Gastrocnemius medialis (tissue), 4 donors: ENCODE data around the gene GGT1.
"Not testable (repeated sequence)": the region's sequence is repeated elsewhere in the genome, so short reads cannot be mapped to it uniquely, and the experiment has no call there.

Experiments
- POLR2A ChIP-seq, 2 donors: fragments of 450-650 bp; IDR thresholded peaks; one replicate each; pipeline ENCODE4 v1.6.1; 2017; ENCODE audit warnings: antibody characterized with exemption in 2 of 2, mild to moderate bottlenecking in 2 of 2, moderate library complexity in 2 of 2
- TF ChIP-seq, protein P1 (sequence below), 5 experiments: fragments of 450-650 bp in 3 of 5; fragments of 200-600 bp in 2 of 5; sonication (generic) in 2 of 5; IDR thresholded peaks in 4 of 5; conservative IDR thresholded peaks in 1 of 5; 1 replicate in 4 of 5; 2 replicates in 1 of 5; pipeline ENCODE4 v1.5.1; 2016 to 2019; ENCODE audit warnings: antibody characterized with exemption in 5 of 5, mild to moderate bottlenecking in 3 of 5, moderate library complexity in 3 of 5

DNA sequence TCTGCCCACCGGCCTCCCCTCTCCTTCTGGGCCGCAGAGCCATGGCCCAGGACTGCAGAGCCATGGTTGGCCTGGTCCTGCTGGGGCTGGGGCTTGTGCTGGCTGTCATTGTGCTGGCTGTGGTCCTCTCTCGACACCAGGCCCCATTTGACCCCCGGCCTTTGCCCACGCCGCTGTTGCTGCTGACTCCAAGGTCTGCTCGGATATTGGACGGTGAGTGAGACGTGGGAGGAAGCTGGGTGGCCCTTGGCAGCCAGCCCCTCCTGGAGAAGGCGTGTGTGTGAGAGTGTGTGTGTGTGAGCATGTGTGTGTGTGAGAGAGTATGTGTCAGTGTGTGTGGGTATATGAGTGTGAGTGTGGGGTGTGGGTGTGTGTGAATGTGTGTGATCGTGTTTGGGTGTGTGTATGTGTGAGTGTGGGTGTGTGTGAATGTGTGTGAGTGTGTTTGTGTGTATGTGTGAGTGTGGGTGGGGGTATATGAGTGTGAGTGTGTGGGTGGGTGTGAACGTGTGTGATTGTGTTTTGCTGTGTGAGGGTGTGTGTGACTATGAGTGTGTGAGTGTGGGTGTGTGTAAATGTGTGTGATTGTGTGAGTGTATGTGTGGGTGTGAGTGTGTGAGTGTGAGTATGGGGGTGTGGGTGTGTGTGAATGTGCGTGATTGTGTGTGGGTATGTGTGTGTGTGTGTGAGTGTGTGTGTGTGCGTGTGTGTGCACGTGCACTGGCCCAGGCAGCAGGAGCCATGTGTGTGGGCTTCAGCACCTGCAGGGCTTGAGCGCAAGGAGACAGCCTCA is 30.4 kb downstream of the GGT1 start:
- TF ChIP-seq, protein P1, sequence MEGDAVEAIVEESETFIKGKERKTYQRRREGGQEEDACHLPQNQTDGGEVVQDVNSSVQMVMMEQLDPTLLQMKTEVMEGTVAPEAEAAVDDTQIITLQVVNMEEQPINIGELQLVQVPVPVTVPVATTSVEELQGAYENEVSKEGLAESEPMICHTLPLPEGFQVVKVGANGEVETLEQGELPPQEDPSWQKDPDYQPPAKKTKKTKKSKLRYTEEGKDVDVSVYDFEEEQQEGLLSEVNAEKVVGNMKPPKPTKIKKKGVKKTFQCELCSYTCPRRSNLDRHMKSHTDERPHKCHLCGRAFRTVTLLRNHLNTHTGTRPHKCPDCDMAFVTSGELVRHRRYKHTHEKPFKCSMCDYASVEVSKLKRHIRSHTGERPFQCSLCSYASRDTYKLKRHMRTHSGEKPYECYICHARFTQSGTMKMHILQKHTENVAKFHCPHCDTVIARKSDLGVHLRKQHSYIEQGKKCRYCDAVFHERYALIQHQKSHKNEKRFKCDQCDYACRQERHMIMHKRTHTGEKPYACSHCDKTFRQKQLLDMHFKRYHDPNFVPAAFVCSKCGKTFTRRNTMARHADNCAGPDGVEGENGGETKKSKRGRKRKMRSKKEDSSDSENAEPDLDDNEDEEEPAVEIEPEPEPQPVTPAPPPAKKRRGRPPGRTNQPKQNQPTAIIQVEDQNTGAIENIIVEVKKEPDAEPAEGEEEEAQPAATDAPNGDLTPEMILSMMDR (IDR thresholded peaks at IDR 0.05 in 4 of 5, conservative IDR thresholded peaks at IDR 0.05 in 1 of 5): not testable (repeated sequence)
- TF ChIP-seq POLR2A (IDR thresholded peaks at IDR 0.05): not testable (repeated sequence)
